Loucy (cell line): ENCODE results near the gene DNAH1.

ENCODE experiments used
- EZH2phosphoT487 ChIP-seq: fragments of 200-600 bp; IDR thresholded peaks from 2 replicates; pipeline ENCODE4 v1.6.1; 2018; ENCODE audit warnings: antibody characterized with exemption, mild to moderate bottlenecking, moderate library complexity, borderline replicate concordance
- TF ChIP-seq, protein P1 (sequence below): fragments of 200-600 bp; sonication (generic); conservative IDR thresholded peaks from 2 replicates; pipeline ENCODE4 v1.5.1; 2014; ENCODE audit warnings: mild to moderate bottlenecking, antibody characterized with exemption, low read length

DNA sequence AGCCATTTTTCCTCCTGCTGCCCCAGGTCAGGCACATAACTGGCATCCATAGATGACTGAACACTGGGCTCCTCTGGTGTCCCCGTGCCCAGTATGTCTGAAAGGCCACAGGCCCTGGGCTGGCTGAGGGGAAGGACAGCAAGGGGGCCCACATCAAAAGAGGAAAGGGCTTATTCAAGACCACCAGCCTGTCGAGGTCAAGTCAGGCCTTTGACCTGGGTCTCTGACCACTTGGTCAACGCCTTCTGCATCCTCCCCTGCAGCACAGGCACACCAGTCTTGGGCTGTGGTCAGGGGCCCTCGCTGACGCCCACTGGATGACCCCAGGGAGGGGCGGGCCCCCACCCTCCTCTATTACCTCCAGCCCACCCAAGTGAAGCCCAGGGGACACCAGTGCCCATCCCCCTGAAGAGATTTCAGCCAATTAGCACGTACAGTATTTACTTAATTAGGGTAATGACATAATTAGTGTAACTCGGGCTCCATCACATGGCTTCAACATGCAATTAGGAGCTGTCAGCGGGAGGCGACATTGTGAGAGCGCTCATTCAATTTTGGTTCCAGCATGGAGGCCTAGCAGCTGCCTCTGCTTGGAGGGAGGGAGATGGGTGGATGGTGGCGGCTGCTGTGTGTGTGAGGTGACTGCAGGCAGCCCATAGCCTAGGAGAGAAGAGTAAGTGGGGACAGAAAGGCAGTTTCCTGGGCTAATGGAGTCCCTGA lies 13.5 kb upstream of the DNAH1 start:
- TF ChIP-seq, protein P1, sequence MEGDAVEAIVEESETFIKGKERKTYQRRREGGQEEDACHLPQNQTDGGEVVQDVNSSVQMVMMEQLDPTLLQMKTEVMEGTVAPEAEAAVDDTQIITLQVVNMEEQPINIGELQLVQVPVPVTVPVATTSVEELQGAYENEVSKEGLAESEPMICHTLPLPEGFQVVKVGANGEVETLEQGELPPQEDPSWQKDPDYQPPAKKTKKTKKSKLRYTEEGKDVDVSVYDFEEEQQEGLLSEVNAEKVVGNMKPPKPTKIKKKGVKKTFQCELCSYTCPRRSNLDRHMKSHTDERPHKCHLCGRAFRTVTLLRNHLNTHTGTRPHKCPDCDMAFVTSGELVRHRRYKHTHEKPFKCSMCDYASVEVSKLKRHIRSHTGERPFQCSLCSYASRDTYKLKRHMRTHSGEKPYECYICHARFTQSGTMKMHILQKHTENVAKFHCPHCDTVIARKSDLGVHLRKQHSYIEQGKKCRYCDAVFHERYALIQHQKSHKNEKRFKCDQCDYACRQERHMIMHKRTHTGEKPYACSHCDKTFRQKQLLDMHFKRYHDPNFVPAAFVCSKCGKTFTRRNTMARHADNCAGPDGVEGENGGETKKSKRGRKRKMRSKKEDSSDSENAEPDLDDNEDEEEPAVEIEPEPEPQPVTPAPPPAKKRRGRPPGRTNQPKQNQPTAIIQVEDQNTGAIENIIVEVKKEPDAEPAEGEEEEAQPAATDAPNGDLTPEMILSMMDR = no peak
- TF ChIP-seq EZH2phosphoT487 = no peak
